GM18526 (cell line): Measurements from ENCODE around the gene CAV1.

Experiments used
- POLR2A ChIP-seq: IDR thresholded peaks from 3 replicates; pipeline ENCODE4 v1.6.1; 2011; ENCODE audit not compliant: insufficient read length; ENCODE audit errors: extremely low read depth

Gene CAV1

GRCh38 chr7:116560021-116560970, 35.5 kb downstream of the CAV1 start:
- TF ChIP-seq POLR2A: no peak

- no peak for TF ChIP-seq POLR2A
Measured at GRCh38 chr7:116561697-116562483, 37.1 kb downstream of the CAV1 start.

GRCh38 chr7:116562529-116563121, 37.8 kb downstream of the CAV1 start:
- no peak for TF ChIP-seq POLR2A

GRCh38 chr7:116565981-116566380, 41.1 kb downstream of the CAV1 start:
- TF ChIP-seq POLR2A: no peak

GRCh38 chr7:116566666-116567065, 41.8 kb downstream of the CAV1 start:
- TF ChIP-seq POLR2A: no peak

- TF ChIP-seq POLR2A: no peak
Measured at GRCh38 chr7:116569737-116570136, 44.9 kb downstream of the CAV1 start.

- no peak for TF ChIP-seq POLR2A
Measured at GRCh38 chr7:116570306-116570705, 45.5 kb downstream of the CAV1 start.

GRCh38 chr7:116571037-116571436, 46.2 kb downstream of the CAV1 start:
- TF ChIP-seq POLR2A: no peak

- TF ChIP-seq POLR2A: no peak
Measured at GRCh38 chr7:116571552-116571951, 46.7 kb downstream of the CAV1 start.

- no peak for TF ChIP-seq POLR2A
Measured at GRCh38 chr7:116572036-116572435, 47.2 kb downstream of the CAV1 start.

- no peak for TF ChIP-seq POLR2A
Measured at GRCh38 chr7:116573541-116573940, 48.7 kb downstream of the CAV1 start.

GRCh38 chr7:116574025-116574822, 49.4 kb downstream of the CAV1 start:
- TF ChIP-seq POLR2A: no peak

- TF ChIP-seq POLR2A: no peak
Measured at GRCh38 chr7:116575853-116576252, 51.0 kb downstream of the CAV1 start.

GRCh38 chr7:116576350-116577319, 51.8 kb downstream of the CAV1 start:
- no peak for TF ChIP-seq POLR2A
